Activated CD8-positive, alpha-beta memory T cell treated with anti-CD3 and anti-CD28 coated beads, Interleukin-2, amount 10 ng/mL, durations not matched to agents 7 days and 5 days (primary cell): ENCODE results near the gene DDO. TPM values are rescaled to one million over a fixed set of nuclear protein-coding genes. Genes with fewer than 3 reads are reported as not detected.
A peak's percentile ranks its signal among the peaks of the same experiment; 100 is the strongest.
"Not testable (repeated sequence)": the region's sequence is repeated elsewhere in the genome, so short reads cannot be mapped to it uniquely, and the experiment has no call there.

Experiments
- ATAC-seq: fragments of 150-1000 bp; cut with Tn5 transposase; one replicate; pipeline ENCODE4 v1.10.0; 2021; ENCODE audit warnings: moderate library complexity
- CTCF ChIA-PET: fragments of 350-600 bp; sonication (Branson Sonifier 250); formaldehyde crosslinking; loops from one replicate; lab custom pipeline; 2021; ENCODE audit warnings: antibody characterized with exemption; lab: Charles Lee
- DNase-seq: peaks from one replicate; pipeline ENCODE4 v3.0.0-alpha.2; 2020
- H3K27ac Mint-ChIP-seq: one replicate; pipeline ENCODE4 v1.8.0; 2021; ENCODE audit warnings: mild to moderate bottlenecking, mixed read lengths
- H3K27me3 Mint-ChIP-seq: one replicate; pipeline ENCODE4 v1.8.0; 2021; ENCODE audit warnings: mixed read lengths
- H3K36me3 Mint-ChIP-seq: one replicate; pipeline ENCODE4 v1.8.0; 2021; ENCODE audit warnings: mild to moderate bottlenecking, mixed read lengths
- H3K4me1 Mint-ChIP-seq: one replicate; pipeline ENCODE4 v1.8.0; 2021; ENCODE audit warnings: mixed read lengths
- H3K4me3 Mint-ChIP-seq: one replicate; pipeline ENCODE4 v1.8.0; 2021; ENCODE audit warnings: mild to moderate bottlenecking, moderate library complexity, mixed read lengths
- H3K9me3 Mint-ChIP-seq: one replicate; pipeline ENCODE4 v1.8.0; 2022; ENCODE audit warnings: low read depth, mixed read lengths
- total RNA-seq, 2 experiments: library from RNA; stranded (reverse); gene quantifications; one replicate each; pipeline ENCODE4 v1.2.3, GENCODE V29; 2021

DDO gene
- not detected for total RNA-seq

DNA sequence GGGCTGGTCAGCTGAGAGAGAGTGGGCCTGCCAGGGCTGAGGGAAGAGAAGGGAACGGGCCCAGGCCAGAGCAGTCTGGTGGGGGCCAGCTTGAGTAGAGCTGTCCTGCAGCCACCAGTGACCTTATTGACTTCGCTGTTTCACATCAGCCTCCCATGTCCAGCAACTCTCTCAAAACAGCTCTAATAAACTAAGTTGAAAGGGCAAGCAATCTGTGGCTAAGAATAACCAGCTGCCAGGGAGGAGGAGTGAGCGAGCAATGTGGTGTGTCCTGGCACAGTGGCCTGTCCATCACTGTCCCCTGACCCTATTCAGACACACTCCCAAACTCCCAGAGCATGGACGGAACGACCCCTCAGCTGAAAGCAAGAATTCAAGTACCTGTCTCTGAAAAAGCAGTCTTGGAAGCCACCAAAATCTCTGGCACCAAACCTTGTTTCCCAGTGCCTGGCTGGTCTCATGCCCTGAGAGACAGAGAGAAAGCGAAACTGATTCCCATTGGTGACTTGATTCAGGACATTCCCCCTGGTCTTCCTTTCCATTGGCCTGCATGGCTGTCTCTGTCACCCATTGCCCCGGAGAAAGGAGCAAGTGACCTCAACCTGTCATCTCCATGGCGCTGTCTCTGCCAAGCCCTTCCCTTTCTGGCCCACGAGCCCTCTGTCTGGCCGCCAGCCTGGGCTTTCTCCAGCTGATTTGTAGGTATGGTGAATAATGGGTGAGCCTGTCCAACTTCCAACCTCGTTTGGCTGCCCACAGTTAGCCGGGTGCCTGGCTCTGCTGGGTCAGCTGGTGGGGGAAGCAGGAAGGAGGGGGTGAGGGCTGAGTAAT is at the start of gene DDO:
DDO (minus strand) TSS at position 490 of the 831 bp plus-strand sequence. CDS start 2,113 bp downstream, outside the sequence.
- H3K27ac Mint-ChIP-seq = no peak within 1 kb of the TSS
- no peak for ATAC-seq

DNA sequence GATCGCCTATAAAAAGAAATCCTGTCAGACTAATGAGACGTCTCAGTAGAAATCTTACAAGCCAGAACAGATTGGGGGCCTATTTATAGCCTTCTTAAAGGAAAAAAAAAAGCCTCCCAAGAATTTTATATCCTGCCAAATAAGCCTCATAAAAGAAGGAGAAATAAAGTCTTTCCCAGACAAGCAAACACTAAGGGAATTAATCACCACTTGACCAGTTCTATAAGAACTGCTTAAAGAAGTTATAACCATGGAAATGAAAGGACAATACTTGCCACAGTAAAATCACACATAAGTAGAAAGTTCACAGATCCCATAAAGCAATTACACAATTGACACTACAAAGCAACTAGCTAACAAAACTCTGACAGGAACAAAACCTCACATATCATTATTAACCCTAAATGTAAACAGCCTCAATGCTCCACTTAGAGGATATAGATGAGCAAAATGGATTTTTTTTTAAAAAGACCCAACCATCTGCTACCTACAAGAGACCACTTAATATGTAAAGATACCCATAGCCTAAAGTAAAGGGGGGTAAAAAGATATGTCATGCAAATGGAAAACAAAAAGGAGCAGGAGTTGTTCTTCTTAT is 47.6 kb upstream of the DDO start:
- H3K36me3 Mint-ChIP-seq = peaks cover 6% of the 10 kb centered on the region
- ATAC-seq (no peak), DNase-seq (no peak)
- H3K27me3 Mint-ChIP-seq = peaks cover 39% of the 10 kb centered on the region
- no peak overlapping the region for H3K4me3 Mint-ChIP-seq
- CTCF ChIA-PET = no interaction called here
- H3K9me3 Mint-ChIP-seq = peaks cover 12% of the 10 kb centered on the region
- H3K4me1 Mint-ChIP-seq = no peaks in the 10 kb centered on the region
- no peak overlapping the region for H3K27ac Mint-ChIP-seq

More for the DNA sequence above, at the start of gene DDO:
- Mint-ChIP-seq H3K9me3 (no peaks in the 10 kb centered on the region), H3K27me3 (peaks cover 19% of the 10 kb centered on the region), H3K4me1 (no peaks in the 10 kb centered on the region), H3K4me3 (no peak within 1 kb of the TSS), H3K36me3 (no peaks in the 10 kb centered on the region)
- CTCF ChIA-PET = no interaction called here
- DNase-seq = no peak

- DNase-seq (no peak), ATAC-seq (no peak)
- H3K4me3 Mint-ChIP-seq = no peak overlapping the region
- H3K36me3 Mint-ChIP-seq = peaks cover 6% of the 10 kb centered on the region
- no peak overlapping the region for H3K27ac Mint-ChIP-seq
- peaks cover 35% of the 10 kb centered on the region for H3K27me3 Mint-ChIP-seq
- H3K9me3 Mint-ChIP-seq = peaks cover 12% of the 10 kb centered on the region
- H3K4me1 Mint-ChIP-seq = no peaks in the 10 kb centered on the region
- CTCF ChIA-PET = no interaction called here
These were observed 46.0 kb upstream of the DDO start for GRCh38 chr6:110461376-110461775.

GRCh38 chr6:110459137-110459536 is 43.8 kb upstream of the DDO start:
- Mint-ChIP-seq H3K36me3 (peaks cover 6% of the 10 kb centered on the region), H3K4me3 (no peak overlapping the region), H3K27me3 (peaks cover 16% of the 10 kb centered on the region), H3K27ac (no peak overlapping the region), H3K9me3 (peaks cover 10% of the 10 kb centered on the region), H3K4me1 (no peaks in the 10 kb centered on the region)
- CTCF ChIA-PET = no interaction called here
- ATAC-seq = no peak
- no peak for DNase-seq

- ATAC-seq (no peak), DNase-seq (no peak)
- H3K27ac Mint-ChIP-seq = no peak overlapping the region
- CTCF ChIA-PET = no interaction called here
- H3K9me3 Mint-ChIP-seq = peaks cover 8% of the 10 kb centered on the region
- peaks cover 9% of the 10 kb centered on the region for H3K27me3 Mint-ChIP-seq
- no peak overlapping the region for H3K4me3 Mint-ChIP-seq
- peaks cover 6% of the 10 kb centered on the region for H3K36me3 Mint-ChIP-seq
- H3K4me1 Mint-ChIP-seq = no peaks in the 10 kb centered on the region
These were observed 43.1 kb upstream of the DDO start for GRCh38 chr6:110458476-110458875.

DNA sequence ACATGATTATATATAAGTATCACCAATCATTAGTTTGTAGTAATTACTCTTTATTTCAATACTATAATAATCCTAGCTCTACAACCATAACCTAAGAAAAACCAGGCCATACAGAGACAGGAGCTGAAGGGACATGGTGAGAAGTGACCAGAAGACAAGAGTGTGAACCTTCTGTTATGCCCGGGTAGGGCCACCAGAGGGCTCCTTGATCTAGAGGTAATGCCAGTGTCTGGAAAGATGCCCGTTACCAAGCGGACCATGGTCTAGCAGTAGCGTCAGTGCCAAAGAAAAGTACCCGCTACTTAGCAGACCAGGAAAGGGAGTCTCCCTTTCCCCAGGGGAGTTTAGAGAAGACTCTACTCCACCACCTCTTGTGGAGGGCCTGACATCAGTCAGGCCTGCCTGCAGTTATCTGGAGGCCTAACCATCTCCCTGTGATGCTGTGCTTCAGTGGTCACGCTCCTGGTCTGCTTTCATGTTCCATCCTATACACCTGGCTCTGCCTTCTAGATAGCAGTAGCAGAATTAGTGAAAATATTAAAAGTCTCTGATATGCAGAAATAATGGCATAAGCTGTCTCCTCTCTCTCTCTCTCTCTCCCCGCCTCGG is 42.3 kb upstream of the DDO start:
- ATAC-seq, H3K4me3 Mint-ChIP-seq, CTCF ChIA-PET, H3K9me3 Mint-ChIP-seq, H3K4me1 Mint-ChIP-seq, H3K36me3 Mint-ChIP-seq, H3K27ac Mint-ChIP-seq: not testable (repeated sequence)
- peaks cover 11% of the 10 kb centered on the region for H3K27me3 Mint-ChIP-seq
- peak; percentile 47 for DNase-seq

- Mint-ChIP-seq H3K4me1 (no peaks in the 10 kb centered on the region), H3K36me3 (peaks cover 2% of the 10 kb centered on the region), H3K27me3 (peaks cover 16% of the 10 kb centered on the region), H3K27ac (no peak overlapping the region), H3K4me3 (no peak overlapping the region), H3K9me3 (no peaks in the 10 kb centered on the region)
- CTCF ChIA-PET = no interaction called here
- DNase-seq (no peak), ATAC-seq (no peak)
These were observed 41.3 kb upstream of the DDO start for GRCh38 chr6:110456694-110457093.

DNA sequence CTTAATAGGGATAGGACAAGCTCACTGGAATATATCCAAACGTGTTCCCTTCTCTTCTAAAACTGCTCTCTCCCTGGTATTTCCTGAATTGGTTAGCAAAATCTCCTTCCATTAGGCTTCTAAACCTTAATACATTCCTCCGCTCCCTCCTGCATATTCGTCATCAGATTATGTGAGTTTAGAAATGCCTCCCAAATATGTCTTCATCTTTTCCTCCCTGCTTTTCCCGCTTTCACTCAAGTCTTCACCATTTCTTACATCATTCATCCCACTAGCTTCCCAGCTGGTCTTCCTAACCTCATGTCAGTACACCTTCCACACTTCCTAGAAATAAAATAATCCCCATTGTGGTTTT is 34.1 kb upstream of the DDO start:
- CTCF ChIA-PET = no interaction called here
- Mint-ChIP-seq H3K9me3 (no peaks in the 10 kb centered on the region), H3K4me3 (no peak overlapping the region), H3K4me1 (no peaks in the 10 kb centered on the region), H3K27ac (no peak overlapping the region), H3K27me3 (peaks cover 30% of the 10 kb centered on the region), H3K36me3 (no peaks in the 10 kb centered on the region)
- no peak for ATAC-seq
- no peak for DNase-seq

DNA sequence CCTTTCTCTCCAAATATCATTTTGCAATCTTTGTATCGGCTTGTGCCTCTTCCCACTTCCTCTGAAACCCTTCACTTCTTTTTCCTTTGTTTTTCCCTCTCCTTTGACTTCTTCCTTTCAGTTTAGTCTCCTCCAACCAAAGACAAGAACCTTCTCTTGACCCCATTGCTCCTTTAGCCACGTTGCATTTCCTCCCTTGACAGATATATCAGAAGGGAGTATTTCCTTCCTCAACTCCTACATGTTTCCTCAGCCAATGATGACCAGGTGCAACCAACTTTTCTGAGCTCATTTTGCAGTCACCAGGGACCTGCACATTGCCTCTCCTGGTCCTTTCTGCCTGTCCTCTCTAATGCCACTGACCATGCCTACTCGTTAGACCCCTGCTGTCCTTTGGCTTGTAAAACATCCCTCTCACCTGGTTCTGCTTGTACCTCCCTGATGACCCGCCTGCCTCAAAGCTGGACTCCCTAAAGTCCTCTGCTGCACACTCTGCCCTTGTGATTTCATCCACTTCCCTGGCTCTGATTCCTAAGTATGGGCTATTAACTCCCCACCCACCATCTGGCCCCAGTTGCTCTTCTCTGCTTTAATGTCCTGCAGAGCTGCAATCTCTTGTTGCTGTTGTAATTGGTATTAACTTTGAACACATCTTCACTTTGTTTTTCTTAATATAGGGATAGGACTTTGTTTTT is 33.6 kb upstream of the DDO start:
- CTCF ChIA-PET = no interaction called here
- no peaks in the 10 kb centered on the region for H3K36me3 Mint-ChIP-seq
- no peaks in the 10 kb centered on the region for H3K4me1 Mint-ChIP-seq
- peaks cover 30% of the 10 kb centered on the region for H3K27me3 Mint-ChIP-seq
- no peak for DNase-seq
- no peak overlapping the region for H3K27ac Mint-ChIP-seq
- no peak overlapping the region for H3K4me3 Mint-ChIP-seq
- H3K9me3 Mint-ChIP-seq = no peaks in the 10 kb centered on the region
- ATAC-seq = no peak

DNA sequence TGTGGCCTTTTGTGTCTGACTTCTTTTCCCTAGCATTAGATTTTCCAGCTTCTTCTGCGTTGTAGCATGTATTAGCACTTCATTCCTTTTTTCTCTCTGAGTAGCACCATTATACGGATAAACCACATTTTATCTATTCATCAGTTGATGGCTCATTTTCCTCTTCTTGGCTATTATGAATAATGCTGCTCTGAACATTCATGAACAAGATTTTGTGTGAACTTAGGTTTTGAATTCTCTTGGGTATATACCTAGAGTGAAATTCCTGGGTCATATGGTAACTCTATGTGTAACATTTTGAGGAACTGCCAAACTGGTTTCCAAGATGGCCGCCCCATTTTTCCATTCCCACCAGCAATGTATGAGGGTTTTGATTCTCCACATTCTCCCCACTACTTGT is 32.4 kb upstream of the DDO start:
- H3K9me3 Mint-ChIP-seq = no peaks in the 10 kb centered on the region
- H3K27ac Mint-ChIP-seq = no peak overlapping the region
- H3K27me3 Mint-ChIP-seq = peaks cover 37% of the 10 kb centered on the region
- CTCF ChIA-PET = no interaction called here
- H3K36me3 Mint-ChIP-seq = no peaks in the 10 kb centered on the region
- no peak for ATAC-seq
- no peaks in the 10 kb centered on the region for H3K4me1 Mint-ChIP-seq
- no peak for DNase-seq
- no peak overlapping the region for H3K4me3 Mint-ChIP-seq

GRCh38 chr6:110446405-110446804 is 31.0 kb upstream of the DDO start:
- Mint-ChIP-seq H3K27ac (no peak overlapping the region), H3K27me3 (peaks cover 41% of the 10 kb centered on the region), H3K36me3 (no peaks in the 10 kb centered on the region), H3K4me3 (no peak overlapping the region), H3K9me3 (no peaks in the 10 kb centered on the region), H3K4me1 (no peaks in the 10 kb centered on the region)
- ATAC-seq (no peak), DNase-seq (no peak)
- CTCF ChIA-PET = no interaction called here

GRCh38 chr6:110440026-110440425 is 24.7 kb upstream of the DDO start:
- no peak overlapping the region for H3K4me3 Mint-ChIP-seq
- H3K27ac Mint-ChIP-seq = no peak overlapping the region
- H3K36me3 Mint-ChIP-seq = no peaks in the 10 kb centered on the region
- no peaks in the 10 kb centered on the region for H3K9me3 Mint-ChIP-seq
- ATAC-seq (no peak), DNase-seq (no peak)
- CTCF ChIA-PET = no interaction called here
- peaks cover 53% of the 10 kb centered on the region for H3K27me3 Mint-ChIP-seq
- H3K4me1 Mint-ChIP-seq = no peaks in the 10 kb centered on the region

DNA sequence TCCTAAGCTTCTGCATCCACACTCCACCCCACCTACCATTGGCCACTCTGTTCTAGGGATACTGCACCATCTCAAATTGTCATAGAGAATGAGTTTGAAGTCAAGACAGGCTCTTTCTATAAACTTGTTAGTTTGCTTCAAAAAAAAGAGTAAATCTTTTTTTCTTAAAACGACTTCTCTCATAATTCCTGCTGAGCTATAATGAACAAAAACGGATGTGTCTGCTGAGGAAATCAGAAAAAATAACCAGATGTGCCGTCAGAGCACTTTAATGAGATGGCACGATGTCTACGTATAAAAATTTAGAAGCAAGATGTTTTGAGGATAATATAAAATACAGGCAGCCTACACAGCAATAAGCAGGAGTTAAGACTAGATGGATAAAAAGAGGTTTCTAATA is 24.0 kb upstream of the DDO start:
- Mint-ChIP-seq H3K27me3 (peaks cover 50% of the 10 kb centered on the region), H3K9me3 (no peaks in the 10 kb centered on the region), H3K4me1 (no peaks in the 10 kb centered on the region), H3K27ac (no peak overlapping the region), H3K4me3 (no peak overlapping the region), H3K36me3 (no peaks in the 10 kb centered on the region)
- ATAC-seq (no peak), DNase-seq (no peak)
- CTCF ChIA-PET = no interaction called here
